Raji (cell line): ENCODE results near the gene MINPP1.

ENCODE experiments used
- POLR2A ChIP-seq: IDR thresholded peaks from 2 replicates; pipeline ENCODE4 v1.6.1; 2011; ENCODE audit warnings: low read depth, low read length, control low read depth; ENCODE audit not compliant: insufficient read depth

Gene MINPP1

GRCh38 chr10:87531908-87532622 lies 27.4 kb downstream of the MINPP1 start:
- no peak for TF ChIP-seq POLR2A

- no peak for TF ChIP-seq POLR2A
These were observed 28.0 kb downstream of the MINPP1 start for GRCh38 chr10:87532696-87533095.

- TF ChIP-seq POLR2A = no peak
These were observed 29.6 kb downstream of the MINPP1 start for GRCh38 chr10:87534173-87534858.

- no peak for TF ChIP-seq POLR2A
These were observed 33.7 kb downstream of the MINPP1 start for GRCh38 chr10:87538092-87539015.

GRCh38 chr10:87541114-87541513 lies 36.4 kb downstream of the MINPP1 start:
- TF ChIP-seq POLR2A = no peak

GRCh38 chr10:87544721-87545120 lies 40.0 kb downstream of the MINPP1 start:
- TF ChIP-seq POLR2A = no peak

GRCh38 chr10:87545783-87546182 lies 41.1 kb downstream of the MINPP1 start:
- no peak for TF ChIP-seq POLR2A

GRCh38 chr10:87546210-87546609 lies 41.5 kb downstream of the MINPP1 start:
- no peak for TF ChIP-seq POLR2A

GRCh38 chr10:87546971-87547413 lies 42.3 kb downstream of the MINPP1 start:
- TF ChIP-seq POLR2A = no peak

GRCh38 chr10:87547734-87548311 lies 43.1 kb downstream of the MINPP1 start:
- TF ChIP-seq POLR2A = no peak

- no peak for TF ChIP-seq POLR2A
These were observed 46.0 kb downstream of the MINPP1 start for GRCh38 chr10:87550741-87551140.

GRCh38 chr10:87551326-87551725 lies 46.6 kb downstream of the MINPP1 start:
- no peak for TF ChIP-seq POLR2A

GRCh38 chr10:87552248-87552929 lies 47.7 kb downstream of the MINPP1 start:
- TF ChIP-seq POLR2A = no peak

GRCh38 chr10:87557409-87557808 lies 52.7 kb downstream of the MINPP1 start:
- TF ChIP-seq POLR2A = no peak
